GM18502 (cell line): Measurements from ENCODE around the gene ZFAND3.

Source experiments
- ATAC-seq: cut with Tn5 transposase; IDR thresholded peaks from one replicate; pipeline ENCODE4 v1.9.1; 2021; ENCODE audit warnings: mild to moderate bottlenecking; ENCODE audit not compliant: unreplicated experiment, poor library complexity

Gene ZFAND3

GRCh38 chr6:38068854-38069590 lies 249.5 kb downstream of the ZFAND3 start:
- no peak for ATAC-seq

GRCh38 chr6:38077488-38078030 lies 258.0 kb downstream of the ZFAND3 start:
- ATAC-seq = no peak

- ATAC-seq = no peak
Measured at GRCh38 chr6:38078671-38079070, 259.1 kb downstream of the ZFAND3 start.

- no peak for ATAC-seq
Measured at GRCh38 chr6:38079107-38079506, 259.6 kb downstream of the ZFAND3 start.

DNA sequence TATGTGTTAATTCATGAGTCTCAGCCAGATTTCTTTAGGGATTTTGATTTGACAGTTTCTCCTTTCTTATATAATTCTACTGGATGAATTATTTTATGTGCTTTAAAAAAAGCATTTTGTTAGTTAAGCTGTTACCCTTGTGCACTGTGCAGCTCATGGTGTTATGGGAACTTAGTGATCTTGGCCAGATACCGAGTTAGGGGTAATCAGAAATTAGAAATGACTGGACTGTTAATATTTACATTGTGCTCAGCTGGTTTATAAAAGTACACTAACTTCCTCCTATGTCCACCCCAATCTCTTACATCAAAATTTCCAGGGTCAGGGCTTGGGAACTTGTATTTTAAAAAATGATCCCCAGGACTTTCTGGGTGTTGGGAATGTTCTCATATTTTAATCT lies 260.0 kb downstream of the ZFAND3 start:
- ATAC-seq = no peak

DNA sequence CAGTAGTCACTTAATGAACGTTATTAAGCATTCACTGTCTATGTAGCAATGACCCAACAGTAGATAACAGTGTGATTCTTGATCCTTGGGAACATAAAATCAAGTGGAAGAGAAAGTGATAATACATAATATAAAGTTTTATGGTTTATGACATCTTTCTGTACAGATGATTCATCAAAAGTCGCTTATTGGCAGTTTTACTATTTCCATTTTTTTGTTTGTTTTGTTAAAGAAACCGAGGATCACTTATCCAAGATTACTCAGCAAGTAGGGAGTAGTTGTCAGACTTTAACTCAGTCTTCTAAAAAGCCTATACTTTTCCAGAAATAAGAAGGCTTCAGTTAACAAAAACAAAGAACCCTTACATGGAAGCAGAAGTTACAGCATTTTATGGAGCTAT lies 260.8 kb downstream of the ZFAND3 start:
- ATAC-seq = no peak

GRCh38 chr6:38080889-38081288 lies 261.4 kb downstream of the ZFAND3 start:
- ATAC-seq = no peak

DNA sequence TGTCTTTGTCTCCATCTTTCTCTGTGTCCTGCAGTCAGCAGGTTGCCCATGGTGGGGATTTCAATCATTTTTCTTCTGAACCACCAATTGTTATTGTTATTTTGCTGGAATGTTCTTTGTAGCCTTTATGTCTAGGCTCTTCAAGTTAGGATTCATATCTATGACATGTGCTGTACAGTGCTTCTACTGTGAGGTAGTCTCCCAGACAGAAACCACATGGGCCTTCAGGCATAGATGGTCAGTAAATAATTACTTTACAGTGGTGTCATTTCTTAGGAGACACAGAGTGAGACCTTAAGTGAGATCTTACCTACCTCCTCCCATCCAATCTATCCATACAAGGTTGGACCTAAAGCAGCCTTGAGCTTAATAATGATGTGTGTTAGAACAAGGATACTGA lies 265.5 kb downstream of the ZFAND3 start:
- ATAC-seq = no peak

- no peak for ATAC-seq
Measured at GRCh38 chr6:38086346-38086745, 266.8 kb downstream of the ZFAND3 start.

DNA sequence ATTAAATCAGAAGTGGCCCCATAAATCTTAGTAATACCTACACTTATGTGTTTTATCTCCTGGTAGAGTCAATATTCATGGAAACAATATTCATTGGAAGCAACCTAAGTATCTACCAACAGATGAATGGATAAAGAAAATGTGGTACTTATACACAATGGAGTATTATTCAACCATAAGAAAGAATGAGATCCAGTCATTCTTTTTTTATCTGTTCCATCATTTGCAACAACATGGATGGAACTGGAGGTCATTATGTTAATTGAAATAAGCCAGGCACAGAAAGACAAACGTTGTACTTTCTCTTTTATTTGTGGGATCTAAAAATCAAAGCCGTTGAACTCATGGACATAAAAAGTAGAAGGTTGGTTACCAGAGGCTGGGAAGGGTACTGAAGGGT lies 268.5 kb downstream of the ZFAND3 start:
- ATAC-seq = no peak

- ATAC-seq = no peak
Measured at GRCh38 chr6:38088829-38089228, 269.3 kb downstream of the ZFAND3 start.

DNA sequence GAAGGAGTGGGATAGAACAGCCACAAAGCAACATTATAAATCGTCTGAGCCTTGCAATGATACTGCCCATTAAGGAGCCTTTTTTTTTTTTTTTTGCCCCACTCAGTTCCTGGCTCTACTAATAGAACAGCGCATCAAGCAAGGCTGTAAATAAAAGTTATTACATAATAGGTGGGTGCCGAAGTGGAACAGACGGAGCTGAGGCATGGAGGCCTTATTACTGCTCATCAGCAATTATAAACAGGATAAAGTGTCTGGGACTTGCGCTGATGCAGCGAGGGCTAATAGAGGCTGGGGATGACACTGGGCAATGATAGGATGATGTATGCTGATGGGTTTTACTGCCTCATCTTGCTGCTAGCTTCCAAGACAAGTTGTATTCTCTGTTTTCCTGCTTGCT lies 272.1 kb downstream of the ZFAND3 start:
- no peak for ATAC-seq

DNA sequence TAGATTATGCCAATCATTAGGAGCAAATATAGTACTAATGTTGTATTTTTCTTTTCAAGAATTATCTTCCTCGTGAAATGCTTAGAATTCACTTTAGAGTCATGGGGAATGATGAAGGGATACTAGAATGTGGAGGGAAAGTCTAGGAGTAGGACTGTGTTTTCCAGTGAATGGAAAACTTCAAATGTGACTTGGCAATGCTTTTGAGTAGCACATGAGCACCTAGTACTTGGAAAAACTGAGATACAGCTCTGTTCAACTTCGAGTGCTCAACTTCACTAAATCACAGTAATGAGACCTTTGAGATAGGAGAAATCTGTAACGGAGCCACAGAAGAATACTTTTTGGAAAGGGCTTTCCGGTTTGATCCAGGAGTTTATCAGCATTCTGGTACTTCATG lies 272.9 kb downstream of the ZFAND3 start:
- ATAC-seq = no peak

DNA sequence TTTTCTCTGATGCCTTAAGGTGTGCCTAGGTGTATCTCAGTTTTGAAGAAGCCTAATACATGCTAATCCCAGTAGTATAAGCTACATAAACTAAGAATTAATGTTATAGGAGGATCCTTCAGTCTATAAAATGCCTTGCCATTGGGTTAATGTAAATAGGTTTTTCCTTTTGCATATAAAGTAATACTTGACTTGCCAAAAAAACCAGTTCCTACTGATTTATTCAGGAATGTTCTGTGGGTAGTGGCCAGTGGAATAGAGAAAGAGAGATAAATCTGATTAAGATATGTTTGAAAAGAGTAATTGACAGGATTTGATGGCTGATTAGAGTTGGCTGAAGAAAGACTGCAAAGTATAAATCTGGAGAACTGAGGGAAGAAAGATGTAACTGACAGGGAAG lies 273.4 kb downstream of the ZFAND3 start:
- no peak for ATAC-seq

- ATAC-seq = no peak
Measured at GRCh38 chr6:38095054-38095453, 275.5 kb downstream of the ZFAND3 start.

DNA sequence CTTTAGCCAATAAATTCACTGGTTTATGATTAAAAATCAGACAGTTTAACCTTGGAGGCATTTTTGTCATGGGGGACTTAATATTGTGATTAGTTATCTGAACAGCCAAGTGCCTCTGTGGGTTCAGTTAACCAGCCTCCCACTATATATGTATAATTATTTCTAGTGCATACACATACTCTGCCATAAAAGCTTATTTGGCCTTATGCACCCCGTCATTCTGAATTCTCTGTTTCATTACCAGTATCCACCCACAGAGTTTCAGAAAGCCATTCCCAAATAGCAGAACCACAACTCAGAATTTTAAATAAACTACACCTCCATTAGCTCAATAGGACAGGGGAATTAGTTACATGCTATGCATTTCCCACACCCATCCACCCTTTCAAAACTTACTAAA lies 279.7 kb downstream of the ZFAND3 start:
- ATAC-seq = no peak

DNA sequence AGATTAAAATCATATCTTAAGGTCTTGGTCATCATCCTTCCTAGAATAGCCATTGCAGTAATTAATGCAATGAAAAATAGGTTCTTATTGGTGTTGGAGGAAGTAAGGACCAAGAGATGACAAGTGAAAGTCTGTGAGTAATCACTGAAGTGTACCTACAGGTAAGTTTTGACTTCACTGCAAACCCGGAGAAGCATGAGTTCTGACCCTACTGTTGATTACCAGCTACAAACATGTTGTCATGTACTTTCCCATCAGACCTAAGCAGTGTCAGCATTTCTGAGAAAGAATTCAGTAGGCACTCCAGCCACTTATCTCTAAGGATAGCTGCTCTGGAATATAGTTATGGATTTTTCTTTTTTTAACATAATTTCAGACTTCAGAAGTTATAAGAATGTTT lies 280.9 kb downstream of the ZFAND3 start:
- ATAC-seq = no peak

GRCh38 chr6:38103921-38104320 lies 284.4 kb downstream of the ZFAND3 start:
- ATAC-seq = no peak

GRCh38 chr6:38105066-38105465 lies 285.5 kb downstream of the ZFAND3 start:
- ATAC-seq = no peak

GRCh38 chr6:38107073-38107472 lies 287.5 kb downstream of the ZFAND3 start:
- ATAC-seq = no peak

DNA sequence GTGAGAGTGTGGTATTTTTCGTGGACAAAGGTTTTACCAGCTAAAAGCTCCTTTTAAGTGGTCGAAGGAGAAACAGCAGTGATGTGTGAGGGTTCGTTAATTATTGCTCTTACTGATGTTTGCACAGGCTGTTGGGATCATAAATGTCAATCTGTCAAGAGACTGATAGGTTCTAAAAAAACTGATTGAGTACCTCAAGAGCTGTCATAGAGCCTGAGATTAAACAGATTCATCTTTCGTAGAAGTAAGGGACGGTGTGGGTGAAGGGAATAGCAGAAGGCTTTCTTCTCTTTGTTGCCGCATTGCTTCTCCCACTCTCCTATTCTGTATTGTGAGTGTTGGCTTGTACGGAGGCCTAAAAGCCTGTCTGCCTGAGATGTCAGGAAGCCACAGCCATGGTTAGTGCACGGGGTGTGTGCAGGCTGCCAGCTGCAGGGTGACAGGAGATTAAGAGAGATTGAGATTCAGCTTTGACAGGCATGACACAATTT lies 291.0 kb downstream of the ZFAND3 start:
- ATAC-seq = no peak

- ATAC-seq = no peak
Measured at GRCh38 chr6:38112181-38112580, 292.7 kb downstream of the ZFAND3 start.
